GM12878 (cell line): ENCODE results near the gene RANGRF. TPM values are rescaled to one million over a fixed set of nuclear protein-coding genes. Genes with fewer than 3 reads are reported as not detected.

Source experiments
- ATAC-seq: fragments of 200-7000 bp; cut with Tn5 transposase; 3 replicates; pipeline ENCODE4 v1.9.1; 2020; ENCODE audit warnings: mild to moderate bottlenecking, moderate library complexity
- BruUV-seq: library from RNA; stranded (reverse); fragments of 400-500 nt; replicated peaks from 2 replicates; lab custom pipeline; 2021; lab: Mats Ljungman, UMichigan
- CTCF ChIA-PET: fragments of 300-600 bp; sonication (Branson Sonifier 250); formaldehyde crosslinking; extraction: SDS; loops from one replicate; lab custom pipeline; 2021; ENCODE audit warnings: inconsistent platforms; lab: Yijun Ruan, JAX
- POLR2A ChIA-PET: fragments of 350-600 bp; formaldehyde crosslinking; extraction: SDS; loops from one replicate; lab custom pipeline; 2021; ENCODE audit warnings: inconsistent platforms; lab: Charles Lee
- RAD21 ChIA-PET: fragments of 300-600 bp; sonication (Branson Sonifier 250); formaldehyde crosslinking; loops from one replicate; lab custom pipeline; 2023; ENCODE audit warnings: antibody characterized with exemption; ENCODE audit not compliant: unreplicated experiment; lab: Charles Lee
- SMC1A ChIA-PET: fragments of 300-600 bp; sonication (Branson Sonifier 250); formaldehyde crosslinking; loops from one replicate; lab custom pipeline; 2023; ENCODE audit not compliant: unreplicated experiment, uncharacterized antibody; lab: Charles Lee
- DNase-seq: peaks from one replicate; pipeline ENCODE4 v3.0.0-alpha.2; 2011; ENCODE audit warnings: low read depth, low spot score
- FAIRE-seq: peaks from 3 replicates; lab custom pipeline; 2011; peaks lifted over from hg19 to GRCh38; lab: Jason Lieb, UNC
- H2AFZ ChIP-seq: 2 replicates; pipeline ENCODE4 v1.6.0; 2011; ENCODE audit warnings: low read depth, low read length, control low read depth; ENCODE audit not compliant: control insufficient read depth
- H3K27ac ChIP-seq: 2 replicates; pipeline ENCODE4 v1.5.1; 2011; ENCODE audit warnings: control low read depth; ENCODE audit not compliant: control insufficient read depth, insufficient read depth
- H3K27me3 ChIP-seq, 2 experiments: replicated peaks in 1 of 2; 2 replicates each; pipeline versions ENCODE4 v1.6.0 to v1.6.1; 2011; ENCODE audit warnings: low read length in 1 of 2; ENCODE audit not compliant: control insufficient read depth in 2 of 2, insufficient read depth in 2 of 2
- H3K36me3 ChIP-seq, 2 experiments: 2 replicates each; pipeline ENCODE4 v1.5.1; 2011; ENCODE audit warnings: low read length in 1 of 2; ENCODE audit not compliant: control insufficient read depth in 2 of 2, insufficient read depth in 2 of 2
- H3K4me1 ChIP-seq: 2 replicates; pipeline ENCODE4 v1.6.1; 2011; ENCODE audit warnings: mild to moderate bottlenecking, low read length, moderate library complexity, mixed read lengths; ENCODE audit not compliant: control insufficient read depth, insufficient read depth
- H3K4me2 ChIP-seq: 2 replicates; pipeline ENCODE4 v1.6.0; 2011; ENCODE audit warnings: control low read depth; ENCODE audit not compliant: control insufficient read depth, insufficient read depth
- H3K4me3 ChIP-seq: fragments of 200-600 bp; sonication (generic); 2 replicates; pipeline ENCODE4 v1.5.1; 2016
- H3K79me2 ChIP-seq: 2 replicates; pipeline ENCODE4 v1.6.0; 2011; ENCODE audit warnings: low read length; ENCODE audit not compliant: control insufficient read depth, insufficient read depth
- H3K9ac ChIP-seq: 2 replicates; pipeline ENCODE4 v1.8.0; 2011; ENCODE audit warnings: low read length, control low read depth, mixed read lengths; ENCODE audit not compliant: control insufficient read depth, insufficient read depth
- H3K9me3 ChIP-seq: replicated peaks from 3 replicates; pipeline ENCODE4 v1.5.1; 2011; ENCODE audit warnings: mild to moderate bottlenecking, low read length; ENCODE audit not compliant: control insufficient read depth, insufficient read depth
- H4K20me1 ChIP-seq: 2 replicates; pipeline ENCODE4 v1.6.0; 2011; ENCODE audit not compliant: control insufficient read depth, insufficient read depth
- GABPA ChIP-seq: IDR thresholded peaks from 2 replicates; pipeline ENCODE4 v1.6.1; 2014; ENCODE audit warnings: antibody characterized with exemption, low read depth, mild to moderate bottlenecking, inconsistent platforms
- RELB ChIP-seq: fragments of 450-650 bp; IDR thresholded peaks from 2 replicates; pipeline ENCODE4 v1.6.1; 2017; ENCODE audit warnings: low read depth, mild to moderate bottlenecking, moderate library complexity
- SIN3A ChIP-seq: IDR thresholded peaks from 2 replicates; pipeline ENCODE4 v1.6.1; 2012; ENCODE audit warnings: low read depth, low read length, improper control_type of control experiment
- ZBTB4 ChIP-seq: fragments of 450-650 bp; formaldehyde crosslinking; IDR thresholded peaks from 2 replicates; pipeline ENCODE4 v1.4.0; 2022; ENCODE audit warnings: mild to moderate bottlenecking, moderate library complexity
- WGBS: methylation state at CpG from one replicate; pipeline ENCODE4 v1.1.6; 2016; ENCODE audit warnings: low lambda C conversion rate; ENCODE audit not compliant: insufficient replicate concordance, insufficient coverage; ENCODE audit errors: missing lambda C conversion rate; 5-methylcytosine and 5-hydroxymethylcytosine counted together
- in situ Hi-C: fragments of 300-500 bp; cut with MboI; formaldehyde crosslinking; loops from 9 replicates; pipeline ENCODE4 v1.14.3; 2018; ENCODE audit warnings: mixed read lengths
- intact Hi-C: fragments of 100-400 bp; cut with micrococcal nuclease; formaldehyde crosslinking; loops from one replicate; pipeline ENCODE4 v1.14.2; 2022; ENCODE audit not compliant: unreplicated experiment
- polyA plus RNA-seq, 11 experiments: library from polyadenylated mRNA; depleted of rRNA in 4 of 11; unstranded in 6 of 11; stranded (reverse) in 5 of 11; fragments of >200 nt; fragmentation: Nextera tagmentation in 4 of 11; fragmentation: Illumina TruSeq in 1 of 11; extraction: Ambion mirVana in 4 of 11; extraction: Trizol in 1 of 11; gene quantifications; 1 replicate in 1 of 11; 2 replicates in 10 of 11; pipeline versions ENCODE4 v1.2.1 to v1.2.3, GENCODE V29; 2011 to 2016; ENCODE audit warnings: inconsistent platforms in 2 of 11, missing spikeins in 2 of 11, low read depth in 1 of 11
- total RNA-seq, 4 experiments: library from RNA; depleted of rRNA in 3 of 4; stranded (reverse); fragments of >200 nt in 3 of 4; fragmentation: Illumina TruSeq in 1 of 4; extraction: Trizol in 1 of 4; gene quantifications; 2 replicates each; pipeline versions ENCODE4 v1.2.1 to v1.2.3, GENCODE V29; 2013 to 2021

The RANGRF gene
- total and polyA plus RNA-seq, 10 of the 15 experiments (the other 5 are each of a cell fraction or from before 2014, with no cell fraction given) = 30.1 to 181 (median 61.4) TPM

GRCh38 chr17:8244768-8245167, 43.7 kb upstream of the RANGRF start:
- no peak for ATAC-seq
- ChIA-PET RAD21 (interaction anchor here (0.7 to 2.1 kb wide), 4 partner anchors 18 to 56 kb away, joined by 3 to 8 read pairs (median 3); partner anchors contain the start of gene SLC25A35), CTCF (interaction anchor here (2.8 to 6.2 kb wide), 2 partner anchors 22 to 56 kb away, joined by 16 to 56 read pairs; no protein-coding TSS in a partner anchor), SMC1A (interaction anchor here (0.8 to 2.0 kb wide), 6 partner anchors 16 to 55 kb away, joined by 3 to 10 read pairs (median 3); partner anchors contain the start of gene SLC25A35), POLR2A (interaction anchor here (0.9 to 9.6 kb wide), 2 partner anchors 21 to 126 kb away, joined by 3 to 161 read pairs; no protein-coding TSS in a partner anchor)
- no peak for DNase-seq
- no peak overlapping the region for H3K4me2 ChIP-seq
- H3K4me1 ChIP-seq = peaks cover 10% of the 10 kb centered on the region
- H3K4me3 ChIP-seq = no peak overlapping the region
- 92% methylated on average over 8 of the region's 8 CpGs for WGBS
- H3K36me3 ChIP-seq = peaks cover 2 to 7% of the 10 kb centered on the region in 2 experiments; a peak in 2 of 4 replicates
- peaks cover 2% of the 10 kb centered on the region; the same call in 1 of the 3 replicates for H3K9me3 ChIP-seq
- no peaks in the 10 kb centered on the region for H3K27me3 ChIP-seq
- TF ChIP-seq ZBTB4 (CRISPR knock-in tag) (no peak), RELB (no peak), SIN3A (no peak), GABPA (no peak)
- H3K9ac ChIP-seq = no peak overlapping the region
- intact Hi-C loops = no loop called here
- no peak for FAIRE-seq
- no peak overlapping the region for H3K27ac ChIP-seq
- no TSS peak for BruUV-seq
- in situ Hi-C loops = no loop called here
- H4K20me1 ChIP-seq = no peaks in the 10 kb centered on the region
- H3K79me2 ChIP-seq = peaks cover 36% of the 10 kb centered on the region
- H2AFZ ChIP-seq = no peak overlapping the region
